ENCODE measurements around the gene SUN3.

Gene SUN3

DNA sequence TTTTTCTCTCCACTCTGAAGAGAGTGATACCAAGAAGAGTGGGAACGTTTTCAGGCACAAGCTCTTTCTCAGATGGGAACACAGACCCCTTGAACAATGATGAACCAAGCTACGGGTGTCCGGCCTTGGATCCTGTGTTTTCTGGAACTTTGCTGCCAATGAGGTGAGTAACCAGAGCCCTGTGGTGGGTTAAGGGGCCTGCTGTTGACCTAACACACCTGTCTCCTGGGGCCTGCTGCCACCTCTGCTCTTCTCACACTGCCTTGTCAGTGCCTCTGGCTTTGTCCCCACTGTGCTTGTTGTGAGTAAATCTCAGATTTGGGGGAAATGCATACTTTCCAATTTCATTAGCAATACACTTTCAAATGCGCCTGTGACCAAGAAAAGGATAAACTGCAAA is 79.2 kb downstream of the SUN3 start:
- H3K36me3 ChIP-seq, result peaks cover 2% of the 10 kb centered on the region; the same call in 1 of the 2 replicates
- no peaks in the 10 kb centered on the region for H3K9me3 ChIP-seq
- DNase-seq, result no peak
- H3K4me3 ChIP-seq (ENCODE audit: low read depth, low read length), result no peak overlapping the region
- peaks cover 10% of the 10 kb centered on the region for H3K4me1 ChIP-seq
- TF ChIP-seq, protein P1, sequence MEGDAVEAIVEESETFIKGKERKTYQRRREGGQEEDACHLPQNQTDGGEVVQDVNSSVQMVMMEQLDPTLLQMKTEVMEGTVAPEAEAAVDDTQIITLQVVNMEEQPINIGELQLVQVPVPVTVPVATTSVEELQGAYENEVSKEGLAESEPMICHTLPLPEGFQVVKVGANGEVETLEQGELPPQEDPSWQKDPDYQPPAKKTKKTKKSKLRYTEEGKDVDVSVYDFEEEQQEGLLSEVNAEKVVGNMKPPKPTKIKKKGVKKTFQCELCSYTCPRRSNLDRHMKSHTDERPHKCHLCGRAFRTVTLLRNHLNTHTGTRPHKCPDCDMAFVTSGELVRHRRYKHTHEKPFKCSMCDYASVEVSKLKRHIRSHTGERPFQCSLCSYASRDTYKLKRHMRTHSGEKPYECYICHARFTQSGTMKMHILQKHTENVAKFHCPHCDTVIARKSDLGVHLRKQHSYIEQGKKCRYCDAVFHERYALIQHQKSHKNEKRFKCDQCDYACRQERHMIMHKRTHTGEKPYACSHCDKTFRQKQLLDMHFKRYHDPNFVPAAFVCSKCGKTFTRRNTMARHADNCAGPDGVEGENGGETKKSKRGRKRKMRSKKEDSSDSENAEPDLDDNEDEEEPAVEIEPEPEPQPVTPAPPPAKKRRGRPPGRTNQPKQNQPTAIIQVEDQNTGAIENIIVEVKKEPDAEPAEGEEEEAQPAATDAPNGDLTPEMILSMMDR (IDR thresholded peaks at IDR 0.05; ENCODE audit: low read depth, low read length), result no peak
- no peaks in the 10 kb centered on the region for H3K27me3 ChIP-seq

DNA sequence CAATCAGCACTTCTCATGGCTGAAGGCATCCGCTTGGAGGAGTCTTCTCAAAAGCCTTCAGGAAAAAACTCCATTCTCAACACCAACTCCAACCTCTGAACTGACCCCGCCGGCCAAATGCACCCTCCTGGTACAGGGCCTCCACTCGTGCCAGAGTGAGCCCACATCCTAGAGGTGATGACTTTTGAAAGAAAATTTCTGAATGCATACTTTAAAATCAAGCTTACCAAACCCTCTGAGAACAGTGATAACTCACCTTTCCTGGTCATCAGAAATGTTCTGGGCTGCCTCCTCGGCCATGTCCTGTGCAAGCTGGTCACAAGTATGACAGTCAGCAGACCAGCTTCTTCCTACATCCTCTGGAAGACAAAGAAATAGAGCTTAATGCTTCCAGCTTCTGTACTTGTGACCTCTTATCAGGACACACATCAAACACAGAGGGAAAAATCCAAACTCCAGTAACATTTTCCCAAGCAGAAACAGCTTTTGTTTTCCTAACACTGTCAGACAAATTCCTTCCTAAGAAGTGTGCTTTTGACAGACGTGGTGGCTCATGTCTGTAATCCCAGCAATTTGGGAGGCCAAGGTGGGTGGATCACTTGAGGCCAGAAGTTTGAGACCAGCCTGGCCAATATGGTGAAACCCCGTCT is 80.6 kb downstream of the SUN3 start, which contains the start of gene PKD1L1:
PKD1L1 (minus strand) TSS at position 326 of the 650 bp plus-strand sequence; CDS start at position 300, 26 bp downstream.
- H3K27me3 ChIP-seq, result no peaks in the 10 kb centered on the region
- TF ChIP-seq, protein P1 (IDR thresholded peaks at IDR 0.05; ENCODE audit: low read depth, low read length), result no peak
- no peaks in the 10 kb centered on the region for H3K36me3 ChIP-seq

DNA sequence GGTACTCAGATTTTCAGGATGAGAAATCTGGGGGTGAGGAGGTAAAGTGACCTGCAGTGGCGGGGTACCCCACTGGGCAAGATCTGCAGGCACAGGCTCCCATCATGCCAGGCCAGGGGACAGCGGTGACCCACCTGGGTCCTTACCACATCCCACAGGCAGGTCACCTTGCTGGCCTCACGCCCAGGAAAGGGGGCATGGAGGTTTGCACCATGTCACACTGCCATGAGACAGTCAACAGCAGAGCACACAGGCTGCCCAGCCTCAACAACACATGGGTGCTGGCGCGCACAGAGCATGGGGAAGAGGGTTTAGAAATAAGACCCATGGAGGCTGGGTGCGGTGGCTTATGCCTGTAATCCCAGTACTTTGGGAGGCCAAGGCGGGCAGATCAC is 81.6 kb downstream of the SUN3 start:
- no peaks in the 10 kb centered on the region for H3K9me3 ChIP-seq
- no peaks in the 10 kb centered on the region for H3K36me3 ChIP-seq
- no peaks in the 10 kb centered on the region for H3K27me3 ChIP-seq
- TF ChIP-seq, protein P1 (IDR thresholded peaks at IDR 0.05; ENCODE audit: low read depth, low read length), result no peak
- no peak overlapping the region for H3K4me3 ChIP-seq (ENCODE audit: low read depth, low read length)
- H3K4me1 ChIP-seq, result peaks cover 25% of the 10 kb centered on the region
- no peak for DNase-seq

More for the DNA sequence above, 80.6 kb downstream of the SUN3 start, which contains the start of gene PKD1L1:
- H3K4me3 ChIP-seq (ENCODE audit: low read depth, low read length), result no peak within 1 kb of the TSS
- no peak for DNase-seq
- H3K9me3 ChIP-seq, result no peaks in the 10 kb centered on the region
- peaks cover 21% of the 10 kb centered on the region for H3K4me1 ChIP-seq

DNA sequence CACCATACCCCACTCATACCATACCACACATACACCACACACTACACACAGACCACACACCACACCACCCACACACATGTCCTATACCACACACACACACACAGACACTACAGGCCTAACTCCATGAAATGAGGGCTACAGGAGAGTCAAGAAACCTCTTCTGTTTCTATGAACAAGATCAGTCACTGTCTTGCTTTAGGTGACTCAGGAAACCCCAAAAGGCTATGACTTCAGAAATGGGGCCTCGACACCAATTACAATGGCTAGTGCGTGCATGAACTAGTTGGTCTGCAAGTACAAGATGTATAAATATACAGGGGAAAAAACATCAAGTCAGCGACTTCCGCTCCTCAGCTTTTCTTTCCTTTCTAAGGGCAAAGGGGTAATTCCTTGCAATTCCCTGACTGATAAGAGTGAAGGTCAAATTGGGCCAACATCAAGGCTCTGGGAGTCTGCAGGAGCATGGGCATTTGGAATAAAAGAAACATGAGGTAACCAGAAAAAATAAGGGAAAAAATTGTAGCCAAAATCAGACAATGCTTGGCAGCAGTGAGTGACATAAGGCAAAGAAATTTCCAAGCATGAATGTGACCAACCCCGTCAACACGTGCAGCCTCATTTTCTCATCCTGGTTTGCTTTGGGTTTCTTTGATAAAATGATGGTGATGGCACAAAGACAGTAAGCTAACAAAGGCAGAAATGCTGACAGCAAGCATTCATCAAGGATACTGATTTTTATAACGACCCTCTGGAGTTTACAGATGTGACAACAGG is 82.1 kb downstream of the SUN3 start:
- peaks cover 25% of the 10 kb centered on the region for H3K4me1 ChIP-seq
- H3K9me3 ChIP-seq, result no peaks in the 10 kb centered on the region
- no peak overlapping the region for H3K4me3 ChIP-seq (ENCODE audit: low read depth, low read length)
- H3K36me3 ChIP-seq, result no peaks in the 10 kb centered on the region
- no peaks in the 10 kb centered on the region for H3K27me3 ChIP-seq
- no peak for DNase-seq
- TF ChIP-seq, protein P1 (IDR thresholded peaks at IDR 0.05; ENCODE audit: low read depth, low read length), result no peak

DNA sequence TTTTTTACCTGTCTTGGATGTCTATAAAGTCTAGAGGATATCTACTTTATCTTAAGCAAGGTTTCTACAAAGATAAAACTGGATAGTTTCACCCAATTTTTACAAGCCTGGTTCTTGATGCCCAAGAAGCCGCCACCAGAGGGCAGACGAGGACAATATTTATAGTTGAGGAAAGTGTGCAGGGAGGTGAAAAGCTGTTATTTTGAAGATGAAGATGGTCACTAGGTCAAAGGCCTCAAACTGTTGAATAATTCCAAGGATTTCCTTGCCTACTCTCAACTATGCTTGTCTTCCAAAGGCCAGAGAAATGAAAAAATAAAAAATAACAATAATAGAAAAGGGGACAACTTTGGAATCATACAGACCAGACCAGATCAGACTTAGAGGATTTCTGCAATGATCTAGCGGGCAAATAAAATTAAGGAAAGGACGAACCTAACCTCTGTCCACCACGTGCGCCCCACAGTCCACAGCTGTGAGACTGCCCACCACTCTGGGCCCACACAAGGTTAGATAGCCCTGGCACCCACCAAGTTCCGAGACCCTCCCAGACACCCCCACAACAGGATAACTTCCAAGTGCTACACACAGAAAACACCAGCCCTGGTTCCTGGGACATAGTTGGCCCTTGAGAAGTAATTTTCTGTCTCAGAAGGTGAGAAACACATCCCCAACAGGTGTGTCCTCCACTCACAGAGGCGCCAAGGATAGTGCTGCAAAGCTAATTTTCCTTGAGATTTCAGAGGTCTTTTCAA is 83.5 kb downstream of the SUN3 start:
- Histone ChIP-seq H3K27me3 (no peaks in the 10 kb centered on the region), H3K36me3 (no peaks in the 10 kb centered on the region), H3K4me1 (peaks cover 25% of the 10 kb centered on the region), H3K9me3 (no peaks in the 10 kb centered on the region), H3K4me3 (ENCODE audit: low read depth, low read length) (no peak overlapping the region)
- peak; percentile 81 for DNase-seq
- TF ChIP-seq, protein P1 (IDR thresholded peaks at IDR 0.05; ENCODE audit: low read depth, low read length), result peak; percentile 81
